Testis (tissue), 2 donors: Measurements from ENCODE around the gene FLNB.

Experiments
- POLR2A ChIP-seq: fragments of 450-650 bp; IDR thresholded peaks from one replicate; pipeline ENCODE4 v1.6.1; 2017; ENCODE audit warnings: antibody characterized with exemption, mild to moderate bottlenecking, moderate library complexity
- TF ChIP-seq, protein P1 (sequence below), 3 experiments: fragments of 450-650 bp in 2 of 3; fragments of 200-600 bp in 1 of 3; sonication (generic) in 1 of 3; IDR thresholded peaks; one replicate each; pipeline ENCODE4 v1.5.1; 2016 to 2019; ENCODE audit warnings: antibody characterized with exemption in 3 of 3, mild to moderate bottlenecking in 2 of 3, moderate library complexity in 1 of 3

- TF ChIP-seq, protein P1, sequence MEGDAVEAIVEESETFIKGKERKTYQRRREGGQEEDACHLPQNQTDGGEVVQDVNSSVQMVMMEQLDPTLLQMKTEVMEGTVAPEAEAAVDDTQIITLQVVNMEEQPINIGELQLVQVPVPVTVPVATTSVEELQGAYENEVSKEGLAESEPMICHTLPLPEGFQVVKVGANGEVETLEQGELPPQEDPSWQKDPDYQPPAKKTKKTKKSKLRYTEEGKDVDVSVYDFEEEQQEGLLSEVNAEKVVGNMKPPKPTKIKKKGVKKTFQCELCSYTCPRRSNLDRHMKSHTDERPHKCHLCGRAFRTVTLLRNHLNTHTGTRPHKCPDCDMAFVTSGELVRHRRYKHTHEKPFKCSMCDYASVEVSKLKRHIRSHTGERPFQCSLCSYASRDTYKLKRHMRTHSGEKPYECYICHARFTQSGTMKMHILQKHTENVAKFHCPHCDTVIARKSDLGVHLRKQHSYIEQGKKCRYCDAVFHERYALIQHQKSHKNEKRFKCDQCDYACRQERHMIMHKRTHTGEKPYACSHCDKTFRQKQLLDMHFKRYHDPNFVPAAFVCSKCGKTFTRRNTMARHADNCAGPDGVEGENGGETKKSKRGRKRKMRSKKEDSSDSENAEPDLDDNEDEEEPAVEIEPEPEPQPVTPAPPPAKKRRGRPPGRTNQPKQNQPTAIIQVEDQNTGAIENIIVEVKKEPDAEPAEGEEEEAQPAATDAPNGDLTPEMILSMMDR (IDR thresholded peaks at IDR 0.05) = no peak
- no peak for TF ChIP-seq POLR2A
These were observed 73.8 kb downstream of the FLNB start for GRCh38 chr3:58082047-58082446.
